Ovary (tissue), 9 donors: ENCODE results near the gene GNG7. TPM values are rescaled to one million over a fixed set of nuclear protein-coding genes. Genes with fewer than 3 reads are reported as not detected.

Experiments used
- DNase-seq, 5 donors: peaks; one replicate each; pipeline ENCODE4 v3.0.0-alpha.2; 2019 to 2020
- H3K27ac ChIP-seq, 2 donors: fragments of 200-600 bp; one replicate each; pipeline versions ENCODE4 v1.5.1 to v1.8.0; 2019 to 2022
- H3K27me3 ChIP-seq: fragments of 200-600 bp; one replicate; pipeline ENCODE4 v1.8.0; 2022
- H3K36me3 ChIP-seq: fragments of 200-600 bp; sonication (generic); one replicate; pipeline ENCODE4 v1.5.1; 2019
- H3K4me1 ChIP-seq: one replicate; pipeline ENCODE4 v1.8.1; 2013; ENCODE audit warnings: mild to moderate bottlenecking, moderate library complexity; ENCODE audit not compliant: insufficient read depth
- H3K4me3 ChIP-seq: fragments of 200-600 bp; sonication (generic); one replicate; pipeline ENCODE4 v1.5.1; 2017
- H3K9me3 ChIP-seq, 2 donors: fragments of 200-600 bp in 1 of 2; sonication (generic) in 1 of 2; one replicate each; pipeline versions ENCODE4 v1.5.1 to v1.8.1; 2013 to 2019; ENCODE audit warnings: mild to moderate bottlenecking in 1 of 2, moderate library complexity in 1 of 2
- CTCF ChIP-seq, 3 donors: fragments of 450-650 bp in 2 of 3; fragments of 200-600 bp in 1 of 3; IDR thresholded peaks; one replicate each; pipeline versions ENCODE4 v1.5.1 to v1.8.0; 2016 to 2022; ENCODE audit warnings: antibody characterized with exemption in 3 of 3, mild to moderate bottlenecking in 1 of 3
- EP300 ChIP-seq: sonication (generic); formaldehyde crosslinking; IDR thresholded peaks from one replicate; pipeline ENCODE4 v1.6.1; 2017; ENCODE audit warnings: antibody characterized with exemption
- POLR2A ChIP-seq: fragments of 450-650 bp; IDR thresholded peaks from one replicate; pipeline ENCODE4 v1.6.1; 2017; ENCODE audit warnings: antibody characterized with exemption, mild to moderate bottlenecking, moderate library complexity
- WGBS, 3 donors: extraction: QIAGEN DNeasy Blood & Tissue Kit in 1 of 3; methylation state at CpG; one replicate each; pipeline versions ENCODE4 v1.1.5 to v1.1.7; 2013 to 2017; 5-methylcytosine and 5-hydroxymethylcytosine counted together
- intact Hi-C, 4 donors: fragments of 100-400 bp; cut with DNase I; formaldehyde crosslinking; loops; one replicate each; pipeline versions ENCODE4 v1.11.0 to v1.15.1; 2022 to 2023
- polyA plus RNA-seq, 2 donors: library from polyadenylated mRNA; stranded (reverse); fragments of 200-250 nt in 1 of 2; fragments of 350-450 nt in 1 of 2; fragmentation: Illumina TruSeq in 1 of 2; extraction: RNeasy Lipid Tissue Mini Kit (QIAGEN cat#74804) in 1 of 2; gene quantifications; one replicate each; pipeline ENCODE4 v1.2.3, GENCODE V29; 2013 to 2014
- total RNA-seq, 7 donors: library from RNA; depleted of rRNA in 2 of 7; stranded (reverse); fragments of >200 nt in 2 of 7; fragmentation: NEBNext Ultra II Directional in 3 of 7; extraction: Animal tissue kit (Norgen Biotek cat#: 25700) in 3 of 7; gene quantifications; one replicate each; pipeline versions ENCODE4 v1.1.0 to v1.2.4, GENCODE V29; 2016 to 2023
- donor health status: DM: no; HTN: no; CAD: no; lungs with moderate emphysema.
- donor health status: DM: no; HTN: no; CAD: no.
- donor health status: Bipolar disorder and iron deficiency.
- donor health status: DM: yes; HTN: yes; CAD: no.
- donor health status: DM: no; HTN: no; CAD: no.
- donor health status: DM: yes; HTN: yes; CAD: no.

The GNG7 gene
- total and polyA plus RNA-seq, 9 donors: 4.1 to 36.3 (median 15.1) TPM

GRCh38 chr19:2527171-2527570 lies 175.3 kb downstream of the GNG7 start:
- Histone ChIP-seq H3K27ac (no peak overlapping the region), H3K9me3 (no peaks in the 10 kb centered on the region), H3K4me1 (no peaks in the 10 kb centered on the region), H3K4me3 (no peak overlapping the region), H3K36me3 (no peaks in the 10 kb centered on the region), H3K27me3 (no peaks in the 10 kb centered on the region)
- TF ChIP-seq POLR2A (no peak), EP300 (no peak)
- DNase-seq: no peak
- WGBS, 3 donors: 88 to 93% (median 92%) methylated on average over 14 of the region's 14 CpGs
- intact Hi-C loops: no loop called here

- Histone ChIP-seq H3K4me1 (no peaks in the 10 kb centered on the region), H3K36me3 (no peaks in the 10 kb centered on the region), H3K27ac (no peak overlapping the region), H3K27me3 (no peaks in the 10 kb centered on the region), H3K9me3 (no peaks in the 10 kb centered on the region), H3K4me3 (no peak overlapping the region)
- intact Hi-C loops: no loop called here
- TF ChIP-seq CTCF (IDR thresholded peaks at IDR 0.05) (no peak), POLR2A (no peak), EP300 (no peak)
- 38 to 40% (median 39%) methylated on average over 44 to 45 of the region's 45 CpGs for WGBS, 3 donors
- DNase-seq: no peak
Observed at GRCh38 chr19:2524840-2525723, 177.4 kb downstream of the GNG7 start.

- 82 to 85% (median 85%) methylated on average over 16 of the region's 16 CpGs for WGBS, 3 donors
- no peak overlapping the region for H3K27ac ChIP-seq
- no peak for TF ChIP-seq EP300
- no peak for TF ChIP-seq POLR2A
- no peak for TF ChIP-seq CTCF (IDR thresholded peaks at IDR 0.05)
Observed at GRCh38 chr19:2524361-2524839, 178.1 kb downstream of the GNG7 start.

GRCh38 chr19:2523630-2524311 lies 178.7 kb downstream of the GNG7 start:
- Histone ChIP-seq H3K4me3 (no peak overlapping the region), H3K27ac (no peak overlapping the region), H3K4me1 (no peaks in the 10 kb centered on the region), H3K9me3 (no peaks in the 10 kb centered on the region), H3K27me3 (no peaks in the 10 kb centered on the region), H3K36me3 (no peaks in the 10 kb centered on the region)
- WGBS, 3 donors: 16 to 22% (median 20%) methylated on average over 20 of the region's 20 CpGs
- intact Hi-C loops: no loop called here
- DNase-seq: no peak
- TF ChIP-seq EP300 (no peak), POLR2A (no peak), CTCF (IDR thresholded peaks at IDR 0.05) (no peak)

More at GRCh38 chr19:2524361-2524839, 178.1 kb downstream of the GNG7 start:
- intact Hi-C loops: no loop called here
- H3K36me3 ChIP-seq: no peaks in the 10 kb centered on the region
- H3K4me3 ChIP-seq: no peak overlapping the region
- H3K9me3 ChIP-seq: no peaks in the 10 kb centered on the region
- DNase-seq: no peak
- no peaks in the 10 kb centered on the region for H3K27me3 ChIP-seq
- H3K4me1 ChIP-seq: no peaks in the 10 kb centered on the region
